ENCODE results near the gene FAM221B.
A peak's percentile ranks its signal among the peaks of the same experiment; 100 is the strongest.

Gene FAM221B

DNA sequence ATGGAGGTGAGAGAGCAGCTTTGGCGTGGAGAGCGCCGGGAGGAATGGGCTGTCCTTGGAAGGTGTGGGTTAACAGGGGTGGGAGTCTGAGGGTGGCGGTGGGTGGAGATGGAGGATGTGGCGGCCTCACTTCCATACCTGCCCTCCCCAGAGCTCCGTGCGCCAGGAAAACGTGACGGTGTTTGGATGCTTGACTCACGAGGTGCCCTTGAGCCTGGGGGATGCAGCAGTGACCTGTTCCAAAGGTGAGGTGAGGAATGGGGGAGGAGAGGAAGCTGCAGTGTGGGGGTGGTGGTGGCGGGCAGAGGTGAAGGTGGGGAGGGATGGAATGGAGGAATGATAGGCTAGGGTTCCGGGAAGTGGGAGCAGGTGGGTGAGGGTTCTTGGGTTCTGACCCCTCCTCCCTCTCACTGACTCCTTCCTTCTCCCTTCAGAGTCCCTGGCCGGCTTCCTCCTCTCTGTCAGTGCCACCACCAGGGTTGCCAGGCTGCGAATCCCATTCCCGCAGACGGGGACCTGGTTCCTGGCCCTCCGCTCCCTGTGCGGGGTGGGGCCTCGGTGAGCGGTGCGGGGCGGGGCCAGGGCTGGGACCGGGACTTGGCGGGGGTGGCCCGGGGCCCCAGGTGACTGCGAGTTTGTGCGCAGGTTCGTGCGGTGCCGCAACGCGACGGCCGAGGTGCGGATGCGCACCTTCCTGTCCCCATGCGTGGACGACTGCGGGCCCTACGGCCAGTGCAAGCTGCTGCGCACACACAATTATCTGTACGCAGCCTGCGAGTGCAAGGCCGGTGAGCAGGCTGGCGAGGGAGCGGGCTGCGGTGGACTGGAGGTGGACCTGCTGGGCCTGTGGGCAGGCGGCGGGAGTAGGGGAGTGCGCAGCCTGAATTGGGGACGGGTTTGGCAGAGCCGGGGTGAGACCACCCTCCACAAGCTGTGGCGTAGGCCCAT, 17.6 kb upstream of the FAM221B start:
- DNase-seq, result no peak

DNA sequence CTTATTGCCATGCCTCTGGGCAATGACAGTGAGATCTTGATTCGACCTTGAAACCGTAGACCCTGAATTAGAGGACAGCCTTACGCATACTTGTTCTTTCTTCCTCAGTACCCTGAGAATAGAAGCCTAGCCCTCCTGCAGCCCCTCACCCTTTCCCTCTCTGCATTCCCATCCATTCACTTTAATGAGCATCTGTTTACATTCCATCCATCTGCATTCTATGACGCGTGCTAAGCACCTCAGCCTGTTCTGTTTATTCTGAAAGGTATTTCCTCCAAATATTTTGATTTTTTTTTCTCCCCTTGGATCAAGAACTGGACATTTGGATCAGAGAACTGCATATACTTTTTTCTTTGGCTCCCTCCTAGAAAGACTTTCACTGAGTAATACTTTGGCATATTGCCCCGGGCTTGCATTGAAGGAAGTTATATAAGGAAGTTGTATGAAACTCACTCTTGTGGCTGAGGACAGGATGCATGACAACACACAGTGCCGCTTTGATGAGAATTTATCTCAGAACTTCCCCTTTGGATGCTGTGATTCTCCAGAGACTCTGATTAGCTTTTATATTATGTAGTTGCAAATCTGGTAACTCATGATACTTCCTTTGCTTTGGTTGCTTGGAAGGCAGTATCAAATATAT, 16.2 kb upstream of the FAM221B start:
- DNase-seq, result peak; percentile 71

DNA sequence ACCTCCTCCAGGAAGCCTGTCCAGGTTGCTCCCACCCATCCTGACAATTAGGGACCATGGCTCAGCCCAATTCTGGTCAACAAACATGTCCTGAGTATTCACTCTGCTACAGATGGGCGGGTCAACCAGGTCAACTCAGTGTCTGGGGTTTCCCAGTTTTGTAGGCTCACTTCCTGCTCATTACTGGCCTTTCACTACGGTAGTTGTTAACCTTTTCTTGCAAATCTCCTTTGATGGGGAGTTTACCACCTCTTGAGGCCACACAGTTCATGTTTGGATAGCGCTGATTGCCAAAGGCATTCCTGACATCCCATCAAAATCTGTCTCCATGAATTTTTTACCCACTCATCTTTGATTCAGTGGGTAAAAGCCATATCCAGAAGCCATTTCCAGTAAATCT, 14.3 kb upstream of the FAM221B start:
- DNase-seq, result no peak

DNA sequence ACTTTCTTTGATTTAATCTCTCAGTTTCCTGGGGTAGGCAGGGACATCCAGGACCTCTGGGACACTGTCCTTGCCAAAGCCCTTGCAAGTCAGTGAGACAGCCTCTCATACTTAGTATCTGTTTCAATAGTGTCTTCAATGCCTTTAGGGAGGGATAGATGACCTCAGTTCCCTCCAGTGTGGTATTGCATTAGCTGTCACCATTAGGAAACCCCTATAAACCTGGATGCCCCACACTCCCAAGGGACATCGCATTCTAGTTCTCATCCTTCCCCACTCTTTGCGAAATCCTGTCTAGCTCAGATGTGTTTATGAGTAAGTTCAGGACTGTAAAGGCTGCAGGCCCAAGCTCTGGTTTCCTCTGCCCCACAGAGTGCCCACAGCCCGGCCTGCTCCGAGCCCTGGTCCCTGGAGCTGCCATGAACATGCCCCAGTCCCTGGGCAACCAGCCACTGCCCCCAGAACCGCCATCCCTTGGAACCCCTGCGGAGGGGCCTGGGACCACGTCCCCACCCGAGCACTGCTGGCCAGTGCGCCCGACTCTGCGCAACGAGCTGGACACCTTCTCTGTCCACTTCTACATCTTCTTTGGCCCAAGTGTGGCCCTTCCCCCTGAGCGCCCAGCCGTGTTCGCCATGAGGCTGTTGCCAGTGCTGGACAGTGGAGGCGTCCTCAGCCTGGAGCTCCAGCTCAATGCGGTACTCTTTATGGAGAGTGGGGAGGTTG, 13.7 kb upstream of the FAM221B start:
- no peak for DNase-seq

DNA sequence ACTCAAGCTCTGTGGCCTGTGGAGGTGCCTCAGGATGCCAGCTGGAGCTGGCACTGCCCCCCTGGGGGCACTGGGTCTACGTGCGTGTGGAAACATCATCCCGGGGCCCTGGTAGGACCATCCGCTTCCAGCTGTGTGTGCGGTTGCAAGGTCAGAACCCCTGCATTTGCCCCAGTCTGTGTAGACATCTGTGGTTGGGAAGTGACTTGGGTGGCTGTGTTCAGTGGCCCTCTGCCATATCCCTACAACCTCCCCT, 13.0 kb upstream of the FAM221B start:
- DNase-seq, result no peak

DNA sequence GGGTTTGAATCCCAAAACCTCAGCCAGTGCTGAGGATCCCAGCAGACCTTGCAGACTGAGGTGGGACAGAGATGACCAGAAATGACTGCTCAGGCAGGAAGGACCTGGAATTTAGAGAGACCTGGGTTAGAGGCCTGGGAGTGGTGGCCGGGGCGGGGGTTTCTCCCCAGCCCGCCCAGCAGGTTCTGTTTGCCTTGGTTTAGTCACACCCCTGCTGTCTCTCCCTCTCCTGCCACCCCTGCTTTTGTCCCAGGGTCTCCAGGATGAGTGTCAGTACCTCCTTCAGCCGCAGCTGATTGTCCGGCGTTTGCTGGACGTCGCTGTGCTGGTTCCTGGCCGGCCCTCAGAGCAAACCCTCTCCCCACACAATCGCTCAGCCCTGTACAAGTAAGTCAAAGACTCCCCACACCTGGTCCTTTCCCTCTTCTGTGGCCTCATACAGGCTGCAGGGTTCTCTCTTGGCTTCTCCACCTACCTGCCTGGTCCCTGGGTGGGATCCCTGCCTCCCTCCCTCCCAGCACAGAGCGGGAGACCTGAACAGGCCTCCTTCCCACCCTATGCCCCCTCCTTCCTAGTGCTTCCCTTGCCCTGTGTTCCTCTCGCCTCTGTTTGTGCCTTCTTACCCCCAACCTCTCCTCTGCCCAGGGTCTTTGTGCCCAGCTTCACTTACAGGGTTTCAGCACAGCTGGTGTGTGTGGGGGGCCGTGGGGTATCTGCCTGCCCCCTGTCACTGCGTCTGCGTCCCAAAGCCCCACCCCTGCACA, 12.5 kb upstream of the FAM221B start:
- DNase-seq, result no peak

DNA sequence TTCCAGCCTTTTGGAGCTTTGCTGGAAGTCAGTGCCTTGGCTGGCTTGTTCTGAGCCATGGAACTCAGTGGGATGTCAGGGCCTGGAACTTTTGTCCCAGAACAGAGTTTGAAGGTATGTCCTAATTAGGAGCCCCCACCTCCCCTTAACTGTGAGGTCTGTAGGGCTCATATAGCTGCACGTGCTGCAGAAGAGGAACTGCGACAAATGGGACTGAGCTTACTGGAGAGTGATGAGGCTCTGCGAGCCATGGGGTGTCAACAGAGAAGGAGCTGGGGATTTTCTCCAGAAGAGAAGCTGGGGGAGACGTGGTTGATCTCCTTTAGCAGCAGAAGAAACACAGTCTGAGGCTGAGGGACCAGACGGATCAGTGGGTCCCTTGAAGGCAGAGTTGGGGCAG, 11.4 kb upstream of the FAM221B start:
- no peak for DNase-seq

DNA sequence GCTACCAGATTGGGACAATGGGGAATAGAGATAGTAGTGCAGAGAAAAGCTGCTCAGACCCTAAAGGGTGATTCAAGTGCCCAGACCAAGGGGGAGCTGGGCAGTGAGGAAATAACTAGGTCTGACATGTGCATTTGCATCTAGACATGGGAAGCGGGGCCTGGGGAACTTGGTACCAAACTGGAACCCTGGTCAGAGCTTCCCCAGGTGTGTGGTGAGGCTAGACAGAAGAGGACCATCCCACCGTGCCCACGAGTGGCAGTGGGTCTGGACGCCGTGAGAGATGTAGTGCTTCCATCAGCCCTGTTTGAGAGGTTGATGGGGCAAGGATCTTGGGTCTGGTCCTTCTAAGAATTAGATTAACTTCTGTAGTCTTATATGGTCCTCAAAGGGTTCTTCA, 8.1 kb upstream of the FAM221B start:
- no peak for DNase-seq

DNA sequence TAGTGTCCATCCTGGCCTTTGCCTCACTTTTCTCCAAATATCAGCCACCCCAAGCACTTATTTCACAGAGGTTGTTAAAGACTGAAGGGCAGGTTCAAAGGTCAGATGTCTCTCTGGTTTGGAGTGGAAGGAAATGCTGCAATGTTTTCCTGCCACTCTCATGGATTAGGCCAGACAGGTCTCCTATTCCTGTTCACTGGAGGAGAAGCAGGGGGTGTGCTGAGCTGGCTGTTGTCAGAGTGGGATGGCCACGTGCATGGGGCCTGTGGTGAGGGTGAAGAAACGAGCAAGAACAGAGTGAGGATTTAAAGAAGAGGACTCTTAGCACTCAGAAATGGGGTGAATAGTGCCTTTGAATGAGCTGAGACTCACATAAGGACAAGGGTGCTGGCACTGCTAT, 7.2 kb upstream of the FAM221B start:
- no peak for DNase-seq

DNA sequence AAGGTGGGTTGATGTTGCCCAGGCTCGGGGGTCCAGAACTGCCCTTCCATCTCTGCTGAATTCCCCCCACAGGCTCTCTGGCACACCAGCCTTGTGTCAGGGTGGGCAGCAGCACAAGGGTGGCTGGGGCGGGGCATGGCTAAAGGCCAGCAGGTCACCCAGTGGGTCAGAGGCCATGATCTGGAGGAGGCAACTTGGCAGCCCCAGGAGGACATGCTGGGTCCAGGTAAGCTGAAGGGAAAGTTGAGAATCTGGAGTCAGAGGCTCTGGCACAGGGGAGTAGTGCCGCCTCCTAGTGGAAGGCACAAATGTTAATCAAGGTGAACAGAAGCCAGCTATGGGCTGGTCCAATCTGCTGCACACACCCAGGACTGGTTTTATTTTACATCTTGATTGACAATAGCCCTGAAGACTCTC, 6.7 kb upstream of the FAM221B start:
- DNase-seq, result no peak

DNA sequence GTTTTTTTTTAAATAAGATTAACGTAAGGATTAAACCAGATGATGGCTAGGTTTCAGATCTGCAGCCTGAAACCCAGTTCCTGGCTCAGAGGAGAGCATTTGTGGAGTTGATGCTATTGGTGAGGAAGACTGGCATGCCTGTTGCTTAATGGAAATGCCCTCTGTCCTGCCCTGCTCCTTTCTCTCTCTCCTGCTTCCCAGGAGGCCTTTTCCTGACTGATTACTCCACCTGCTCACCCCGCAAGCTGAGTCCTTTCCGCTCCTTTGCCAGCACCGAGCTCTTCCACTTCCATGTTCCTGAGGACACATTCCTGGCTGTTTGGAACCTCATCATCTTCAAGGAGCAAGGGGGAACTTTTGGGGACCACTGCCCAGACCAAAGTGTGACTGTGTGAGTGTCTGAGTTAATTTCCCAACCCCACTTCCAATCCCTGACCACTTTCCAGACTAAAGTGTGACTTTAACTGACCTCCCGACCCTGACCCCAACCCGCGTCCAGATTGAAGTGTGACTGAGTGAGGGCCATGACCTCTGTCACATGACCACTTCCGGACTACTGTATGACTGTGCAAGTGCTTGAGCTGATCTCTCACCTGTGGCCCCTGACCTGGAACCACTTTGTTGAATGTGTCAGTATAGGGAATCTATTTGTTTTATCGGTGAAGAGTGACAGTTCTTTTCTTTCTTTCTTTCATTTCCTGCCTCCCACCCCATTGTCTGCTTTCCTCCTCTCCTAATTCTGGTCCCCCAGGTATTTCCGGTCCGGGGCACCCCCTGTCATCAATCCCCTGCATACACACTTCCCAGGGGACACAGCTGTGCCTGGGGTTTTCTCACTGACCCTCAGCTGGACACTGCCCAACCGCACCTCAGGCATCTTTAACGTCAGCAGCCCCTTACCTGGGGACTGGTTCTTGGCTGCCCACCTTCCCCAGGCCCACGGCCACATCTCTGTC, 6.0 kb upstream of the FAM221B start:
- no peak for DNase-seq

DNA sequence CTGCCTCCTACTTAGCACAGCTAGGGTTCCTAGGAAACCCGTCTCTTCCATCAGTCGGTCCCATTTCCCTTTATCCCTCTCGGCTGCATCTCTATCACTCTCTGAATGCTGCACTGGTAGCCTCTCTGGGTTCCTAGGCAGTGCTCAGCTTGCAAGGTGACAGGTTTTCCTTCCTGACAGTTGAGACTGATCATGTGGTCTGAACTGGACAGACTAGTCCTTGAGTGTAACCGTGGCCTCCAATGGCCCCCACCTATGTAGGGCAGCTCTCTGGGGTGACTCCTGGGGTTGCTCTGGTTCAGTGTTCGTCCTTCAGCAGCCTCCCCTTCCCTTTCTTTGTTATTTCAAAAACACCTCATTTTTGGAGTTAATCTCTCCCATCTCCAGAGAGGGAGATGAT, 4.3 kb upstream of the FAM221B start:
- DNase-seq, result no peak

DNA sequence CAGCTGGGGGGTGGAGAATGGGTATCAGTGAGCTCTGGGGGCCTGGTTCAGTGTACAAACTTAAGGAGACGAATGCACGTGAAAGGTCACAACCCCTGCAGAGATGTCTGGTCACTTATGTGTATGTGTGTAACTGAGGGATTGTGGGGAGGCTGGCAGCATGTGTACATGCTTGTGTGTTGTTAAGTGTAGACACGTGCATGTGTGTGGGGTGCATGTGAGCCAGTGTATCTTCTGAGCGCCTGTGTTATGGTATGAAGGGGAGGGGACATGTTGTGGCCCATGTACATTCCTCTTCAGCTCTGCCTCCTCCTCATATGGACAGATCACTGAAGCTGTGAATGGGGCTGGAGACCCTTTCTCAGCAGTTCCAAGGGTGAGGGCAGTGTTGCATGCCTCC, 2.5 kb upstream of the FAM221B start:
- DNase-seq, result no peak

DNA sequence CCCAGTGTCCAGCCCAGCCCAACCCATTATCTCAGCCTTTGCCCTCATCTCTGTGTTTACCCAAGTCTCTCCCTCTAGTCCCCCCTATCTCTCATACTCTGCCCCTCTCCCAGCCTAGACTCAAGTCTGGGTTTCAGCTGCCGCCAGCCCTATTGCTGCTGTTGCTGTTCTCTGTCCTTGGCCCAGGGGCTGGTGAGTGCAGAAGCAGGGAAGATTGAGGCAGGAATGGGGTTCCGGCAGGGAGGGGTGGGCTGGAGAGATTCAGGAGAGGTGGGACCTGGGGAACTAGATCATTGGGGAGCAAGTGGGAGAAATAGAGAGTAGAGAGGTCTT, 1.2 kb upstream of the FAM221B start:
- no peak for DNase-seq

DNA sequence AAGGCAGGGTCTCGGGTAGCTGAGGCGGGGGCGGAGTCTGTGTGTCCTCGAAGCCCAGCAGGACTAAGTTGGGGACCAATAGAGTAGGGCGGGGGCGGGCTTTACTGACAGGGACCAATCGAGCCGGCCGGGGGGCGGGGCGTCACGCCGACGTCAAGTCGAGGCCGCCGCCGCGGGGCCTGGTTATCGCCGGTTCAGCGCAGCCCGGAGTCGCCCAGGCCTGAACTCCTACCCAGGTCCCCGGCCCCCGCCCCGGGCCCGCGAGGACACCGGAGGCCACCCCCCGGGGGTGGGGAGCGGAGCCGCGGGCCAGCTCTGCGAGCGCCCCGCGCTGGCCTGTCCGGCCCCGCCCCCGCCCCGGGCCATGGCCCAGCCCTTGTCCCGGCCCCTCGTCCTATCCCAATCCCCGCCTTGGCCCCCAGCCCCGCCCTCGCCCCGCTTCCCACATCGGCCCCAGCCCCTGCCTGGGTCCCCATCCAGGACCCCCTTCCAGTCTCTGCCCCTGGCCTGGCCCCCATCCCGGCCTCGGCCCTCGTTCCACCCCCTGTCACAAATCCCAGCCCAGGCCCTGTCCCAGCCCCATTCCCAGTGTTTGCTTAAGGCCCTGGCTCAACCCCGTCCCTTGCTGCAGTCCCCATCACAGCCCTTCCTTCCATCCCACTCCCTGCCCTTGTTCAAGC, 692 bp upstream of the FAM221B start, which contains the start of gene TMEM8B:
Gene TMEM8B, plus strand, starts transcription at position 145 of the 680 bp plus-strand sequence. Its CDS starts 220 bp downstream, at position 365.
- DNase-seq, result peak; percentile 84

DNA sequence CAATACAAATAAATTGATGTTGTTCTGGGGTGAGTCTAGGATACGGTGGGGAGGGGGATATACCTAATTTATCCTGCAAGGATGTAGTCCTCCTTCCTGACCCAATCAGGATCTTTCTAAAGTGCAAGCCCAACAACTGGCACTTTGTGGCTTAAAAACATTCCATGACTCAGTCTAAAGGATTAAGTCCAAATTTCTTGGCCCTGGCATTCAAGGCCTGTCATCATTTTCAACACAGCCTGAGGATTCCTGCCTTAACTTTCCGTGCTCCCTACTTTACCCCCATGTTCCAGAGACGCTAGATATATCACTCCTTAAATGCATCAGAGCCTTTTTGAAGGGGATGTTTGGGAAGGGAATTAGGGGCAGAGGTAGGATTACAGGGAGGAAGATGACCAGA, 1.0 kb downstream of the FAM221B start:
- DNase-seq, result no peak

DNA sequence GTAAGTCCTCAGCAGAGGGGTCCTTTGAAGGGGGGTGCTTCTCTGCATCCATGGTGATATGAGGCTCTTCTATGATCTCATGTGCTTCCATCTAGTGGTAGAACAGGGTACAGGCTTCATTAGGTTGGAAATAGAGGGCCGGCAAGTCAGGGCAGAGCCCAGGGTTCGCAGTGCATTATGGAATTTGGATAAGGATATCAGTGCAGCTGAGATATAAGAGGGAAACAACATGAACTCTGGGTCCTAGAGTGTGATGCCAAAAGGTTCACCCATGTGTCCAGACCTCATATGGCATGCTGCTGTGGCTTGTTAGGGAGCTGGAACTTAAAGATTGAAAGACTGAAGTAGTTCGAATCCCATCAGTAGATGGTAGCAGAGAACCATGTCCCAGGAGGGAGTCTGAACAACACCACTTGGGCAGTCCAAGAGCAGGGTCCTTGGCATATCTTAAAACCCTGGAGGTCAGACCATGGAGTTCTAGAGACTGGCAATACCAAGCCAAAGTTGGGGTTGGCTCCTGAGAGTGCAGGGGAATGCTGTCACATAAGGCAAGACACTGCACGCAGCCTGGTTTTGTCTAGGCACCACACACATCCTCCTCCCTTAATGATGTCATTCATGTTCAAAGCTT, 2.3 kb downstream of the FAM221B start:
- DNase-seq, result peak; percentile 48

DNA sequence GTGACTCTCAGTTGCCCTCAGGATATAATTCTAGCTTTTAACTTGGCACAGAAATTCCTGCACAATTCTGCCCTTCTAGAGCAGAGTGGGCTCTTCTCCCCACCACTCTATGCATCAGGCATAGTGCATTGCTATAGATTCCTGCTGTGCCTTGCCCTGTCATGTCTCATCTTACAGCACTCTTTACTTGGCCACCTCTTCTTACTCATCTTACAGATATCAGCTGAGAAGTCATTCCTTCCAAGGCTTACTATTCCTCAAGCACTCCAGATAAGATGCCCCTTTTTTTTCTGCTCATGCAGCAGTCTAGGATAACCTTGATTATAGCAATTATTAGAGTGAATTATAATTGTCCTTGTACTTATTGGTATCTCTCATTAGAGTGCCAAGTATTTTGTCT, 5.6 kb downstream of the FAM221B start:
- no peak for DNase-seq

DNA sequence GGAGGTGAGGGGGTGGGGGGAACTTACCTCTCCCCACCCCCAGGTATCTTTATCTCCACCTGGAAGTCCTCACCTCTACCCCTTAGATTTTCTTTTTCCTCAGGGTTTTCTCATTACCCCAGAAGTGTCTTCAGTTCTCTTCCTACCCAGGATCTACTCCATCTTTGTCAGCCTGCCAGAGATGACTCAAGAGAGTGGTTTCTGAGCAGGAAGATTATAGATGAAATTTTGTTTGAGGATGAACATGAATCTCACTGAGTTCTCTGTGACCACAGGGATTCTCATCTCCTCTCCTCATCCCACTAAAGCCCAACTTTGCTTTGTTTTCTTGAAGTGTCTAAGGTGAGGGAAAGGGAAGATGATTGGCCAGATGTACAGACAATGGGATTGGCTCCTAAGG, 8.5 kb downstream of the FAM221B start:
- DNase-seq, result no peak

DNA sequence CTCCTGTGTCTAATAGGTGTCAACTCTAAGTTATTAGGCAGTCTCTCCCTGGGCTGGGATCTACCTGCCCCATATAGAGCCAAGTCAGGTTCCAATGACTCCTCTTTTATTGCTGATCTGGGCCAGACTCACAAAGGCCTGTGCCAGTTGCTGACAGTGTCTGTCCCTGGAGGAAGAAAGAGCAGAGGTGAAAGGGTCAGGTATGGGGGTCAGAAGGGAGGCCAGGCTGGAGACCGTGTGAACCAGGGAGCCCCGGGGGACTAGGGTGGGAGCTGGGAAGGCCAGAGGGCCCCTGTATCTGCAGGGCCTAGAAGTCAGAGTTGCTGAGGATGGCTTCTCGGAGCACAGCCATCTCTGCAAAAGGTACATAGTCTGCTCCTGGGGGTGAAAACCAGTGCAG, 10.2 kb downstream of the FAM221B start:
- DNase-seq, result no peak

DNA sequence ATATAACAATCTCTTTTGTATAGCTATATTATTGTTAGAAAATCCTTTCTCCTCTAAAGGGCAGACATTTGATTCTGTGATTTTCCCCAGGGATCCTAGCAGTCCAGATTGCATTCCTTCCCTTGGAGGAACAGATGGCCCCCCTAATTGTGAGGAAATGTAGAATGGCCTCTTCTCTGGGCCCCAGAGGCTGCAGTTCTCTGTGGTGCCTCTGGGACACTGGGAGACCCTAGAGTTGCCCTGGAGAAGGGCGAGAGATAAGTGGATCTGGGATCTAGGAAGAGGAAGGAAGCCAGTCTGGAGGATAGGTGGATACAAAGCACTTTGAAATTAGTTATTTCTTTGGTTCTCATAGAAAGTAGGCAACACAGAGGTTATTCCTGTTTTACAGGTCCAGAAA, 11.8 kb downstream of the FAM221B start:
- no peak for DNase-seq

Measured in central memory CD4-positive, alpha-beta T cell (primary cell).